K562 (cell line): ENCODE measurements around the gene MTG2. TPM values are rescaled to one million over a fixed set of nuclear protein-coding genes. Genes with fewer than 3 reads are reported as not detected.
A peak's percentile ranks its signal among the peaks of the same experiment; 100 is the strongest.

Experiments used
- ATAC-seq: fragments of 200-7000 bp; cut with Tn5 transposase; 3 replicates; pipeline ENCODE4 v1.9.1; 2020; ENCODE audit warnings: moderate library complexity
- BruUV-seq: library from RNA; stranded (reverse); fragments of 400-500 nt; replicated peaks from 2 replicates; lab custom pipeline; 2021; lab: Mats Ljungman, UMichigan
- CTCF ChIA-PET: fragments of 300-600 bp; formaldehyde crosslinking; extraction: SDS; loops from one replicate; lab custom pipeline; 2021; ENCODE audit warnings: low intra/inter-chr PET ratio; lab: Yijun Ruan, JAX
- POLR2A ChIA-PET: fragments of 300-600, 350-650 bp; sonication (Branson Sonifier 250); formaldehyde crosslinking; extraction: SDS; loops from one replicate; lab custom pipeline; 2021; ENCODE audit warnings: antibody characterized with exemption, inconsistent platforms; lab: Yijun Ruan, JAX
- DNase-seq, 4 experiments: peaks; one replicate each; pipeline versions ENCODE4 v3.0.0 to v3.0.0-alpha.2; 2011 to 2018; ENCODE audit warnings: low spot score in 3 of 4, mixed read lengths in 3 of 4; ENCODE audit errors: extremely low read depth in 1 of 4
- FAIRE-seq: peaks from 2 replicates; lab custom pipeline; 2011; peaks lifted over from hg19 to GRCh38; lab: Jason Lieb, UNC
- H2AFZ ChIP-seq: 2 replicates; pipeline ENCODE4 v1.6.0; 2011; ENCODE audit warnings: low read depth, low read length, control low read depth, inconsistent platforms
- H3K27ac ChIP-seq: fragments of 200-600 bp; 3 replicates; pipeline ENCODE4 v1.8.0; 2011; ENCODE audit warnings: low read depth, mild to moderate bottlenecking, control low read depth, inconsistent platforms, low read length, moderate library complexity, mixed read lengths; ENCODE audit errors: extremely low read depth
- H3K27me3 ChIP-seq, 2 experiments: fragments of 300-600 bp in 1 of 2; 2 replicates in 1 of 2; 3 replicates in 1 of 2; pipeline versions ENCODE4 v1.6.0 to v1.8.0; 2011; ENCODE audit warnings: inconsistent platforms in 2 of 2, low read length in 2 of 2, mild to moderate bottlenecking in 1 of 2, mixed read lengths in 1 of 2, moderate library complexity in 1 of 2; ENCODE audit not compliant: control insufficient read depth in 2 of 2, insufficient read depth in 2 of 2
- H3K36me3 ChIP-seq: fragments of 300-600 bp; 3 replicates; pipeline ENCODE4 v1.8.0; 2011; ENCODE audit warnings: mild to moderate bottlenecking, low read length, inconsistent platforms; ENCODE audit not compliant: control insufficient read depth, insufficient read depth
- H3K4me1 ChIP-seq, 2 experiments: fragments of 200-600 bp in 1 of 2; replicated peaks in 1 of 2; 2 replicates in 1 of 2; 3 replicates in 1 of 2; pipeline versions ENCODE4 v1.5.1 to v1.8.0; 2011; ENCODE audit warnings: inconsistent platforms in 2 of 2, low read length in 2 of 2, mild to moderate bottlenecking in 1 of 2, mixed read lengths in 1 of 2, moderate library complexity in 1 of 2; ENCODE audit not compliant: control insufficient read depth in 2 of 2, insufficient read depth in 2 of 2
- H3K4me2 ChIP-seq: 2 replicates; pipeline ENCODE4 v1.6.1; 2011; ENCODE audit warnings: low read length, control low read depth, inconsistent platforms, mixed read lengths; ENCODE audit not compliant: insufficient read depth
- H3K4me3 ChIP-seq: fragments of 200-600 bp; sonication (generic), shearing (Covaris generic); 2 replicates; pipeline ENCODE4 v1.5.1; 2016; ENCODE audit warnings: control low read depth, inconsistent platforms
- H3K79me2 ChIP-seq: fragments of 200-600 bp; 3 replicates; pipeline ENCODE4 v1.8.0; 2011; ENCODE audit warnings: low read length, inconsistent platforms; ENCODE audit not compliant: control insufficient read depth, insufficient read depth
- H3K9ac ChIP-seq, 2 experiments: 2 replicates each; pipeline versions ENCODE4 v1.6.0 to v1.6.1; 2011; ENCODE audit warnings: low read depth in 2 of 2, low read length in 2 of 2, control low read depth in 1 of 2, inconsistent platforms in 1 of 2, mild to moderate bottlenecking in 1 of 2, mixed read lengths in 1 of 2; ENCODE audit not compliant: insufficient read depth in 1 of 2
- H3K9me1 ChIP-seq: one replicate; pipeline ENCODE4 v1.6.0; 2011; ENCODE audit warnings: inconsistent platforms, mild to moderate bottlenecking, low read length, moderate library complexity; ENCODE audit not compliant: control insufficient read depth, insufficient read depth
- H3K9me3 ChIP-seq: replicated peaks from 2 replicates; pipeline ENCODE4 v1.5.1; 2011; ENCODE audit warnings: low read depth, low read length, inconsistent platforms; ENCODE audit not compliant: control insufficient read depth, insufficient read depth
- H4K20me1 ChIP-seq: replicated peaks from 2 replicates; pipeline ENCODE4 v1.6.1; 2011; ENCODE audit warnings: low read length, inconsistent platforms, mixed read lengths; ENCODE audit not compliant: control insufficient read depth, insufficient read depth
- CBX3 ChIP-seq, 2 experiments: IDR thresholded peaks; 1 replicate in 1 of 2; 2 replicates in 1 of 2; pipeline ENCODE4 v1.6.1; 2012; ENCODE audit warnings: inconsistent platforms in 2 of 2, low read length in 2 of 2, borderline replicate concordance in 1 of 2, control low read depth in 1 of 2
- POLR2G ChIP-seq: fragments of 200-400 bp; formaldehyde crosslinking; IDR thresholded peaks from 2 replicates; pipeline ENCODE4 v1.6.1; 2017; ENCODE audit warnings: low read depth, mild to moderate bottlenecking, antibody characterized with exemption, low read length, moderate library complexity
- SLC30A9 ChIP-seq: fragments of 250-450 bp; sonication (Bioruptor Pico); IDR thresholded peaks from 2 replicates; pipeline ENCODE4 v1.8.0; 2022; ENCODE audit warnings: mild to moderate bottlenecking, moderate library complexity
- ZBED1 ChIP-seq: IDR thresholded peaks from 2 replicates; pipeline ENCODE4 v1.6.1; 2014
- WGBS: fragments of 100-300 bp; shearing (Covaris generic); methylation state at CpG from one replicate; pipeline ENCODE4 v1.1.6; 2016; ENCODE audit warnings: low coverage, mixed read lengths; ENCODE audit not compliant: insufficient coverage; ENCODE audit errors: missing lambda C conversion rate; 5-methylcytosine and 5-hydroxymethylcytosine counted together
- in situ Hi-C: fragments of 300-500 bp; cut with MboI; formaldehyde crosslinking; loops from 4 replicates; pipeline ENCODE4 v1.15.0; 2018; ENCODE audit warnings: inconsistent platforms, mixed read lengths
- intact Hi-C: fragments of 100-400 bp; cut with micrococcal nuclease; formaldehyde crosslinking; loops from 2 replicates; pipeline ENCODE4 v1.14.2; 2022
- polyA plus RNA-seq, 8 experiments: library from polyadenylated mRNA; depleted of rRNA in 4 of 8; stranded (reverse) in 5 of 8; unstranded in 3 of 8; fragments of >200 nt; fragmentation: Nextera tagmentation in 2 of 8; fragmentation: Illumina TruSeq in 1 of 8; extraction: Ambion mirVana in 2 of 8; extraction: Trizol in 1 of 8; gene quantifications; 2 replicates each; pipeline versions ENCODE4 v1.2.1 to v1.2.3, GENCODE V29; 2011 to 2014; ENCODE audit warnings: inconsistent platforms in 1 of 8, missing spikeins in 1 of 8
- total RNA-seq, 7 experiments: library from RNA; depleted of rRNA in 6 of 7; stranded (reverse); fragments of >200 nt in 6 of 7; fragmentation: Illumina TruSeq in 2 of 7; extraction: Trizol in 2 of 7; gene quantifications; 2 replicates each; pipeline versions ENCODE4 v1.2.1 to v1.2.3, GENCODE V29; 2011 to 2021; ENCODE audit warnings: low replicate concordance in 1 of 7

The MTG2 gene
- total and polyA plus RNA-seq, 9 of the 15 experiments (the other 6 are each of a cell fraction or from before 2014, with no cell fraction given) = 8.7 to 67.5 (median 44.5) TPM

DNA sequence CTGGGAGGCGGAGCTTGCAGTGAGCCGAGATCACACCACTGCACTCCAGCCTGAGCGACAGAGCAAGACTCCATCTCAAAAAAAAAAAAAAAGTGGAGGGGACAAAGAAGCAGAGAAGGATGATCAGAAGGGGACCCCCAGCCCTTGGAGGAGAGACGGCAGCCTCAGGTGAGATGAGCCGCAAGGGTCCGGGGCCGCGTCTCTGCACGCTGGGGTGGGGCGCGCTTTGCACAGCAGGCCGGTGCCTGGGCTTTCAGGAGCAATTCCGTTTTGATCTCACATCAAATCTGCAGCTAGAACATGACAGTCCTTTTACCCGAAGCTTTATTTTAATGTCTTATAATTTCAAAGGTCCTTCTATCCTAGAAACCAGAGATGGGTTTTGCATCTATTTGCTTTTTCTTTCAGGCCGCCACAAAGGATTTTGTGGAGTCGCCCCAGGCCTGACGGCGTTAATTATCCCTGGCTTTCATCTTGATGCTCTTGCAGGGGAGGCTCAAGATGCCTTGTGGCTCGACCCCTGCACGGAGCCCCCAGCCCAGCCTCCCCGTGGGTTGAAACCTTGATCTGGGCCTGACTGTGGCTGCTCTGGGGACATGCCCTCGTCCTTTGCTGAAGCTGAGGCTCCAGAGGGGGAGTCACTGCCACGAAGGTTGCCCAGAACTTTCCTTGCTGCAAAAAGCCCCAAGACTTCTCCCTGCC is 20.0 kb downstream of the MTG2 start:
- ATAC-seq = no peak
- TF ChIP-seq POLR2G (peak; percentile 20; the same call in 1 of the 2 replicates), SLC30A9 (CRISPR knock-in tag) (no peak)
- Histone ChIP-seq H3K79me2 (no peaks in the 10 kb centered on the region), H2AFZ (no peak overlapping the region), H4K20me1 (no peaks in the 10 kb centered on the region), H3K36me3 (peaks cover 50% of the 10 kb centered on the region; the same call in 2 of the 3 replicates), H3K4me1 (peaks cover 0 to 11% of the 10 kb centered on the region in 2 experiments; a peak in 1 of 5 replicates), H3K9me3 (no peaks in the 10 kb centered on the region), H3K4me3 (no peak overlapping the region), H3K27me3 (no peaks in the 10 kb centered on the region), H3K9me1 (no peaks in the 10 kb centered on the region), H3K9ac (no peak overlapping the region), H3K4me2 (no peak overlapping the region), H3K27ac (no peak overlapping the region)
- FAIRE-seq = no peak
- in situ Hi-C loops (no loop called here), intact Hi-C loops (no loop called here)
- ChIA-PET POLR2A (interaction anchor here (0.6 to 0.9 kb wide), 3 partner anchors 21 to 237 kb away, joined by 3 read pairs; no protein-coding TSS in a partner anchor), CTCF (no interaction called here)
- no peak for DNase-seq
- WGBS = 86% methylated on average over 14 of the region's 23 CpGs
- BruUV-seq = TSS peak; percentile 51

DNA sequence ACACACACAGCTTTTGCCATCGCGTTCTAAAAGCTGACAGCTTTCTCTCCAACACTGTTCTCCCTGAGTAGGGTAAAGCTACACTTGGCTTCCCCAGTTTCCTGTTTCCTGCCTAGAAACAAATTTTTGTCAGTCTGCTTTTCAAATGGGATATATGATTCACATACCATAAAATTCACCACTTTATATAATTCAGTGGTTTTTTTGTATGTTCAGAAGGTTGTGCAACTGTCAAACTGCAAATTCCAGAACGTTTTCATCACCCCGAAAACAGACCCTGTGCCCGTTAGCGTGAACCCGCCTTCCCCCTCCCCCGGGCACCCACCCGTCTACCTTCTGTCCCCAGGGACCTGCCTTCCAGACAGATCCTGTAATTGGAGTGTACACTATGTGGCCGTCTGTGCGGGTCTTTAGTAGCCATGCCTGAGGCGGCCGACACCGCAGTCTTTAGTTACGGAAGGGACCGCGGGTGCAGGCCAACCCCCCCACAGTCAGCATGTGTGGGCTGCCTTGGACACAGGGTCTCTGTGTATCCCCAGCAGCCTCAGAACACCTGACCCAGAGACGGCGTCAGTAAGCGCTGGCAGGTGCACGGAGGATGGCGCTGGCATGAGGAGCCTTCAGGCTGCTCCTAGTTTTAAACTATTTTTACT is 20.7 kb downstream of the MTG2 start:
- no peaks in the 10 kb centered on the region for H3K27me3 ChIP-seq
- H3K27ac ChIP-seq = no peak overlapping the region
- WGBS = 86% methylated on average over 22 of the region's 22 CpGs
- H3K9me3 ChIP-seq = no peaks in the 10 kb centered on the region
- H4K20me1 ChIP-seq = no peaks in the 10 kb centered on the region
- H3K79me2 ChIP-seq = no peaks in the 10 kb centered on the region
- ChIA-PET CTCF (no interaction called here), POLR2A (interaction anchor here (0.6 to 0.9 kb wide), 3 partner anchors 20 to 237 kb away, joined by 3 read pairs; no protein-coding TSS in a partner anchor)
- H3K9me1 ChIP-seq = no peaks in the 10 kb centered on the region
- no peak overlapping the region for H3K4me2 ChIP-seq
- ATAC-seq (no peak), FAIRE-seq (no peak), DNase-seq (no peak)
- peaks cover 1 to 16% of the 10 kb centered on the region in 2 experiments; a peak in 3 of 5 replicates for H3K4me1 ChIP-seq
- no TSS peak for BruUV-seq
- no peak overlapping the region for H3K9ac ChIP-seq
- intact Hi-C loops = no loop called here
- TF ChIP-seq POLR2G = peak; percentile 28; the same call in 1 of the 2 replicates
- TF ChIP-seq ZBED1 = no peak
- TF ChIP-seq CBX3 (IDR thresholded peaks at IDR 0.05; ENCODE audit: borderline replicate concordance in 1 of 2, low read length in 2 of 2) = no peak
- TF ChIP-seq, all 486 proteins: peak for 1
- H3K4me3 ChIP-seq = no peak overlapping the region
- H3K36me3 ChIP-seq = peaks cover 43% of the 10 kb centered on the region; the same call in 2 of the 3 replicates
- no peak overlapping the region for H2AFZ ChIP-seq
- in situ Hi-C loops = no loop called here
